ENCODE measurements around the gene COPS8. TPM values are rescaled to one million over a fixed set of nuclear protein-coding genes. Genes with fewer than 3 reads are reported as not detected.

The COPS8 gene
- total and polyA plus RNA-seq, 2 of the 8 experiments (the other 6 are each of a cell fraction or from before 2014, with no cell fraction given): 59.3 to 67.5 TPM

- TF ChIP-seq POLR2A (IDR thresholded peaks at IDR 0.05; ENCODE audit: control extremely low read depth in 1 of 2, low read depth in 2 of 2, low read length in 2 of 2): no peak
- no peak for TF ChIP-seq POLR2AphosphoS5 (IDR thresholded peaks at IDR 0.05; ENCODE audit: low read depth, low read length)
- no peak for TF ChIP-seq EP300 (IDR thresholded peaks at IDR 0.05; ENCODE audit: borderline replicate concordance in 1 of 2, low read depth in 2 of 2, low read length in 2 of 2)
- no peak for TF ChIP-seq KDM5A (IDR thresholded peaks at IDR 0.05; ENCODE audit: low read length)
Observed at GRCh38 chr2:237136824-237137223, 51.1 kb downstream of the COPS8 start (continued).

Measured in H1 (cell line).